OCI-LY3 (cell line): ENCODE results near the gene POLR2L.

ENCODE experiments used
- CTCF ChIP-seq: fragments of 200-600, 300-600 bp; sonication (generic); IDR thresholded peaks from 2 replicates; pipeline ENCODE4 v1.5.1; 2014; ENCODE audit warnings: antibody characterized with exemption, low read length, low read depth
- EZH2phosphoT487 ChIP-seq: fragments of 200-600 bp; shearing (Covaris generic); IDR thresholded peaks from 2 replicates; pipeline ENCODE4 v1.6.1; 2018; ENCODE audit warnings: antibody characterized with exemption, mixed run types, low read depth

- TF ChIP-seq CTCF (no peak), EZH2phosphoT487 (no peak)
Measured at GRCh38 chr11:863023-863909, 20.9 kb upstream of the POLR2L start.
